ENCODE results near the gene STARD10. TPM values are rescaled to one million over a fixed set of nuclear protein-coding genes. Genes with fewer than 3 reads are reported as not detected.
"Not testable (repeated sequence)": the region's sequence is repeated elsewhere in the genome, so short reads cannot be mapped to it uniquely, and the experiment has no call there.

Gene STARD10
- total RNA-seq, 1 donor from 2014 or later = 42.3 TPM

DNA sequence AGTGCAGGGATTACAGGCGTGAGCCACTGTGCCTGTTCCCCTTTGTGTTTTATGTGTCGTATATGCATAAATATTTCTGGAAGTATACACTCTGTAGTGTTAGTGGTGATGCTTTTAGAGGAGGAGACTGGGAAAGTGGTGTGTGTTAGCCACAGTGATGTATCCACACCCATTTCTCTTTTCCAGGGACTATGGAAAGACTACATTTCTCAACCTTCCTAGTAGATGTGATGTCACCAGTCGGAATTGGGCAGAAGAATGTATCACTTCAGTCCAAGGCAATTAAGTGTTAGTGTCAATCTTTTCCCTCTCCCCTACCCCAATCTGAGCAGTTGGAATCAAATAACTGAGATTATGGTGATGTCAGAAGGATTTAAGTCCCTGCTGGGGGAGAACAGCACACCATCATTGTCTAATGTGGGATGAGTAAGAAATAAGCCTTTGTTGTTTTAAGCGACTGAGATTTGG lies 14.5 kb upstream of the STARD10 start:
- DNase-seq (ENCODE audit: low read depth, low spot score) = no peak

DNA sequence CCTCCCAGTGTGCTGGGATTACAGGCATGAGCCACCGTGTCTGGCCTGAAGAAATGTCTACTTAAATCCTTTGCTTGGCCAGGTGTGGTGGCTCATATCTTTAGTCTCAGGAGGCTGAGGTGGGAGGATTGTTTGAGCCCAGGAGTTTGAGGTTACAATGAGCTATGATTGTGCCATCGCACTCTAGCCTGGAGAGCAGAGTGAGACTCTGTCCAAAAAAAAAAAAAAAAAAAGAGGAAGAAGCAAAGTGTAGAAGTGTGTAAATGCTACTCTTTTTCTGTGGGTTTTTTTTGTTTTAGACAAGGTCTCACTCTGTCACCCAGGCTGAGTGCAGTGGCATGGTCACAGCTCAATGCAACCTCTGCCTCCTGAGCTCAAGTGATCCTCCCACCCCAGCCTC lies 13.9 kb upstream of the STARD10 start:
- DNase-seq (ENCODE audit: low read depth, low spot score) = no peak

DNA sequence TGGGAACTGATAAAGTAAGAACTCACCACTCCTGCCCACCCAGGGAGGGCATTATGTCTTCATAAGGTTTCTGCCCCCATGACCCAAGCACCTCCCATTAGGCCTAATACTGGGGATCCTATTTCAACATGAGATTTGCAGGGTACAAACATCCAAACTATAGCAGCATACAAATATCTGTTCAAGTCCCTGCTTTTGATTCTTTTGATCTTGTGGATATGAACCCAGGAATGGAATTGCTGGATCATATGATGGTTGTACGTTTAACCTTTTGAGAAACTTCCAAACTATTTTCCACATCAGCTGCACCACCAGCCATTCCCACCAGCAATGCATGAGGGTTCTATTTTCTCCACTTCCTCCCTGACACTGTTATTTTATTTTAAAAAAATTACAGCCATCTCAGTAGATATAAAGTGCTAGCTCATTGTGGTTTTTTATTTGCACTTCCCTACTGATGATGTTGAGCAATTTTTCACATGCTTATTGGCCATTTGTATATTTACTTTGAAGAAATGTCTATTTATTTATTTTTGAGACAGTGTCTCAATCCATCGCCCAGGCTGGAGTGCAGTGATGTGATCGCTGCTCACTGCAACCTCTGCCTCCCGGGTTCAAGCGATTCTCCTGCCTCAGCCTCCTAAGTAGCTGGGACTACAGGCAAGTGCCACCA lies 13.3 kb upstream of the STARD10 start:
- no peak for DNase-seq (ENCODE audit: low read depth, low spot score)

DNA sequence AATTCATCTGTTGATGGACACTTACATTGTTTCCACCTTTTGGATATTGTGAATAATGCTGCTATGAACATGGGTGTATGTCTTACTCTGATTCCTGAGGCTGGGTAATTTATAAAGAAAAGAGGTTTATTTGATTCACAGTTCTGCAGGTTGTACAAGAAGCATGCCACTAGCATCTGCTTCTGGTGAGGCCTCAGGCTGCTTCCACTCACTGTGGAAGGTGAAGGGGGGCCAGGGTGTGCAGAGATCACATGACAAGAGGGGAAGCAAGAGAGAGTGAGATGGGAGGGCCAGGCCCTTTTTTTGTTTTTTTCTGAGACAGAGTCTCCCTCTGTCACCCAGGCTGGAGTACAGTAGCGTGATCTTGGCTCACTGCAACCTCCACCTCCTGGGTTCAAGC lies 12.5 kb upstream of the STARD10 start:
- not testable (repeated sequence) for DNase-seq (ENCODE audit: low read depth, low spot score)

DNA sequence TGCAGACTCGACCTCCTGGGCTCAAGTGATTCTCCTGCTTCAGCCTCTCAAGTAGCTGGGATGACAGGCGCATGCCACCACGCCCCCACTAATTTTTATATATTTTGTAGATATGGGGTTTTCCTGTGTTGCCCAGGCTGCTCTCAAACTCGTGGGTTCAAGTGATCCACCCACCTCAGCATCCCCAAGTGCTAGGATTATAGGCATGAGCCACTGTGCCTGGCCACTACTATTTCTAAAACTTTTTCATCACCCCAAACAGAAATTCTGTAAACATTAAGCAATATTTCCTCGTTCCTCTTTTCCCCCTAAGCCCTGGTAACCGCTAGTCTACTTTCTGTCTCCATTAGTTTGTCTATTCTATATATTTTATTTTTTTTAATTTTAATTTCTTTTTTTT lies 11.4 kb upstream of the STARD10 start:
- DNase-seq (ENCODE audit: low read depth, low spot score) = no peak

DNA sequence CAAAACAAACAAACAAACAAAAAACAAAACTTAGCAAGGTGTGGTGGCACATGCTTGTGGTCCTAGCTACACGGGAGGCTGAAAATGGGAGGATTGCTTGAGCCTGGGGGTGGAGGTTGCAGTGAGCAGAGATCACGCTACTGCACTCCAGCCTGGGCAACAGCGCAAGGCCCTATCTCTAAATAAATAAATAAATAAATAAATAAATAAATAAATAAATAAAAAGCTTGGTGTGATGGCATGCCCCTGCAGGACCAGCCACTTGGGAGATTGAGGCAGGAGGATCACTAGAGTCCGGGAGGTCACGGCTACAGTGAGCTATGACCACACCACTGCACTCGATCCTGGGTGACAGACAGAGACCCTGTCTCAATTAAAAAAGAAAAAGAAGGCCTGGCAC lies 9.0 kb upstream of the STARD10 start:
- DNase-seq (ENCODE audit: low read depth, low spot score) = no peak

DNA sequence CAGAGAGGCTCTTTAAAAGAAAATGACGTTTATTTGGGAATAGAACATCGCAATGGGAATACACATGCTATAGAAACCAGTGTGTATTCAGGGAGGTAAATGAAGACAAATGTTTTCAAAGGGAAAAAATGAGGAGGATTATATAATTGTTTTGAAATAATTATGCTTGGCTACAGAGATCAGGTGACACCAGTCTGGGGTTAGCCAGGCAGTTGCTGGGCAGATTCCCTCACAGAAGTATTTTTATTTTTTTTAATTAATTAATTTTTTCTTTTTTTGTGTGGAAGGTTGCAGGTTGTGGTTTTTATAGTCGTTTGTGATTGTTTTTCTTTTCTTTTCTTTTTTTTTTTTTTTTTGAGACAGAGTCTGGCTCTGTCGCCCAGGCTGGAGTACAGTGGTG lies 5.6 kb upstream of the STARD10 start:
- no peak for DNase-seq (ENCODE audit: low read depth, low spot score)

DNA sequence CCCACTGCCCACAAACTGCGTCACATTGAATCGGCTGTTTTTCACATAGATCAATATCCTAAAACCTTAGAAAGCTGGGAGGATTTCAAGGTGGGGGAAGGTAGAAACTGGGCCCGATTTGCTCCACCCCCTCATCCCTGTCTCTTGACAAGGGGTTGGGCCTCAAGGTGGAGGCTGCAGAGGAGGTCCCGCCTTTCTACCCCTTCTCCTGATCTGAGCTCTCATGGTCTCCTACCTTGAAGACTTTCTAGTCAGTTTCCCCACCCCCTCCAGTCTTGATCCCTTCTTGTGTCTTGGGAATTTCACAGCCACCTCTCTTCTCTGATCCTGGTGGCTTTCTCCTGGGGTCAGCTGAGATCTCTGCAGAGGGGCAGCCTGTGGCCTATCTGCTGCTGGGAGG lies 4.5 kb upstream of the STARD10 start:
- DNase-seq (ENCODE audit: low read depth, low spot score) = no peak

DNA sequence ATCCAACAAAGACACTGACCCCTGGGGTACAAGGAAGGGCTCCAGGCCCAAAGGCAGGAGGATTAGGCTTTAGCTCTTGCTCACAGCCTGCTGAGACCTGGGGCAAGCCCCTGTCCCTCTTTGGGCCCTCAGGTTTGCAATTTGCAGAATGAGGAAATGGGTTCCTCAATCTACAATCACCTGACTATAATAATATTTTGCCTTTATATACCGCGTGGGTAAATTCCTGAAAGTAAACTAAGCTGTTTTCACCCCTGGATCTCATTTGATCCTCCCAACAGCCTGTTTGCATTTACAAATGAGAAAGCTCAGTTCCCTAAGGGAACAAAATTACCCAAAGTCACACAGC lies 797 bp downstream of the STARD10 start:
- DNase-seq (ENCODE audit: low read depth, low spot score) = no peak

DNA sequence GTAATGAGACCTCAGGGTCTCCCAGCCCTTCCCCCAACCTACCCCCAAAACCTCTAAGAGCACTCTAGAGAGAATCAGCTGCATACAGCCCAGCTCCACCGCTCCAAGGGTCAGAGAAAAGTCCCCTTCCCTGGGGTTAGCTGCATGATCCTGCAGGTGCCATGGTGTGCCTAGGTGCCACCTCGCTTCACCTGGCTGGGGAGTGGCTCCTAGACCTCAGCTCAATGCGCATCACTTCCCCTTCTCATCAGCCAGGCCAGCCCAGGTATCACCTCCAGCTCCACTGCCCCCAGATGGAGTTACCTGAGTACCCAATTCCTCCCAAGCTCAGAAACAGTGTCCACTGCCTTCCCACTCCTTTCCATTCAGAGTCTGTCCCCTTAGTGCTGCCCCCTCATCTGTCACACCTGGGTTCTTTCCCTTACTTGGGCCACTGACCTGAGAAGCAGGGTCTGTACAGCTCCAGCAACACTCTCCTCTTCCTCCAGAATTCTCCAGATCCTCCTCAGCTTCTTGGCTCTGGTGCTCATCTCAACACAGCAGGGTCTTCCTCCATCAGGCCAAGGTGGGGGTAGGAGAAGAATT lies 1.3 kb downstream of the STARD10 start:
- no peak for DNase-seq (ENCODE audit: low read depth, low spot score)

DNA sequence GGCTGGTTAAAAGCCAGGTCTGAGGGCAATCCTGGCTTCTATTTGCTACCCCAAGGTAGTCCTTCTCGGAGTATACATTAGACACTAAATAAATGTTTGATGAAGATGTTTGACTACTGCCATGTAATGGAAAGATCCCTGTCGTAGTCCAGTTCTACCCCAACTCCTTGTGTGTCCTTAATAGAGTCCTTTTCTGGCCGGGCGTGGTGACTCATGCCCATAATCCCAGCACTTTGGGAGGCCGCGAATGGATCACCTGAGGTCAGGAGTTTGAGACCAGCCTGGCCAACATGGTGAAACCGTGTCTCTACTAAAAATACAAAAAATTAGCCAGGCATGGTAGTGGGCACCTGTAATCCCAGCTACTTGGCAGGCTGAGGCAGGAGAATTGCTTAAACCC lies 2.6 kb downstream of the STARD10 start:
- not testable (repeated sequence) for DNase-seq (ENCODE audit: low read depth, low spot score)

DNA sequence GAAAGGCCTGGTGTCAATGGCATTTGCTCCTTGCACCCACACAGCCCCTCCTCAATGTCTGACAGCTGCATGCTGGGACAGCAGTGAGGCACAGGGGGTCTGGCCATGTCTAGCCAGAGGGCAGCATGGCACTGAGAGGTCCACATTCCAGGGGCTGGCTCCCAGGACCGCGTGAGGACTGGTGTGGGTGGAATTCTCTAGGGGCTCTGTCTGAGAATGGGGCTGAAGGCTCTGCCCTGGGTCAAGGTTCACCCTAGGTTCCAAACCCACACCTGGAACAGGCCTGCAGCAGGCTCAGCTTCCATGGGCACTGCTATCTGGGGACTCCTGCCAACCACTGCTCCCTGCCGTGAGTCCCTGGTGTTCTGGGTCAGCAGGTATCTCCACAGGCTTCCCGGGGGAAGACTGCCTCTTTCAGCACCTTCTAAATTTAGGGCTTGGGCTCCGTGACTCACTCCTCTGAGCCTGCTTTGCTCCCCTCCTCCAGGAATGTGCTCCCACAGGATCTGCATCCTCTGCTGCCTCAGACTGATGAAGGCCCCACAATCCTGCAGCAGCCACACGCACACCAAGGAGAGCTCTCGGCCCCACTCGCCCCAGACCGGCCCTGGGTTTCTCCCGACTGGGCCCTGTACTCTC lies 4.2 kb downstream of the STARD10 start:
- DNase-seq (ENCODE audit: low read depth, low spot score) = no peak

DNA sequence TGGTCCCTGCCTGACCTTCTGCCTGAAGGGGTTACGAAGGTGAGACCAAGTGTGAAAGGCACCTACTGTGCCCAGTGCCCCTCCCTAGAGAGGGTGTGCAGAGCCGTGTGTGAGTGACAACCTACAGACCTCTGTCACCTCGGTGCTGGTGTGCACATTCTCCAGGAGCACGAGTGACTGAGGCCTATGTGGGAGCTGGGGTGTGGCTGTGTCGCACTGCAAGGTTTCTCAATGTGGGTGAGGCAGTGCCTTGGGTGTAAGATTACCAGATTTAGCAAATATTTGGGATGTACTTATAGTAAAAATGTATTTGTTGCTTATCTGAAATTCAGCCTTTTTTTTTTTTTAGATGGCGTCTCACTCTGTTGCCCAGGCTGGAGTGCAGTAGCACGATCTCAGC lies 5.6 kb downstream of the STARD10 start:
- DNase-seq (ENCODE audit: low read depth, low spot score) = no peak

DNA sequence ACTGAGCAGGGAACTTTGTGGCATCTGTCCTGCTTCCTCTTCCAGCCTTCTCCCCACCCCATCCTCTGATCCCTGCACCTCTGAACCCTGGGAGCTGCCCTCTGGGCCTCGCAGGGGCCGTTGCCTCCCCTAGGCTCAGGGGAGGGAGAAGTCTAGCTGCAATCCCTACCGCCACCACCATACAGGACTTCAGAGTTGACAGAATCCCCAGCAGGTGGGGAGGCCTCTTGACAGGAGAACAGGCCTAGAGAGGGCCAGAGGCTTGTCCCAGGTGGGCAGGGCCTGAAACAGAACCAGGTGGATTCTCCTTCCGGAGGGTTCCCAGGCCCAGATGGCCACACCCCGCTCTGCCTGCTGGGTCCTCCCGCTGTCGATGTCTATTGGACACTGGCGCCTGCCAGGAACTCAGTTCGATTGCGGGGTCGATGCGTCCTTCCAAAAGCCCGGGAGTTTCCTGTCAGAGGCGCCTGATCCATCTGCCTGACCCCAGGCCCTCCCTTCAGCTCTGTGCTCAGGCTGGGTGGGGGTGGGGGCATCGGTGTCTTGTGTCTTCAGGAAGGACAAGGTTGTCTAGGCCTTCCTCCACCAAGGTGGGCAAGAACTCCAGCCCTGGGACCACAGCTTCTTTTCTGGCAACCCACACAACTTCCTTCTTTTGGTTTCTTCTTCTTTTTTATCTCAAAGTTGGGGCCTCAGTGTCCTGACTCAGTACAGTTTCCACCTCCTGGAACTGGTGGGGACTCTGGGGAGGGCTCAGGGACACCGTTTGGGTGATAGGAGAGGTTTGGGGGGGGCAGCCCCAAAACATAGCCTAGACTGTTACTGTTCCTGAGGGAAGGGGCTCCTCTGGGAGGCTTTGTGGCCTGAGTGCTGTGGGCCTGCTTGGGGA lies 6.4 kb downstream of the STARD10 start:
- DNase-seq (ENCODE audit: low read depth, low spot score) = no peak

DNA sequence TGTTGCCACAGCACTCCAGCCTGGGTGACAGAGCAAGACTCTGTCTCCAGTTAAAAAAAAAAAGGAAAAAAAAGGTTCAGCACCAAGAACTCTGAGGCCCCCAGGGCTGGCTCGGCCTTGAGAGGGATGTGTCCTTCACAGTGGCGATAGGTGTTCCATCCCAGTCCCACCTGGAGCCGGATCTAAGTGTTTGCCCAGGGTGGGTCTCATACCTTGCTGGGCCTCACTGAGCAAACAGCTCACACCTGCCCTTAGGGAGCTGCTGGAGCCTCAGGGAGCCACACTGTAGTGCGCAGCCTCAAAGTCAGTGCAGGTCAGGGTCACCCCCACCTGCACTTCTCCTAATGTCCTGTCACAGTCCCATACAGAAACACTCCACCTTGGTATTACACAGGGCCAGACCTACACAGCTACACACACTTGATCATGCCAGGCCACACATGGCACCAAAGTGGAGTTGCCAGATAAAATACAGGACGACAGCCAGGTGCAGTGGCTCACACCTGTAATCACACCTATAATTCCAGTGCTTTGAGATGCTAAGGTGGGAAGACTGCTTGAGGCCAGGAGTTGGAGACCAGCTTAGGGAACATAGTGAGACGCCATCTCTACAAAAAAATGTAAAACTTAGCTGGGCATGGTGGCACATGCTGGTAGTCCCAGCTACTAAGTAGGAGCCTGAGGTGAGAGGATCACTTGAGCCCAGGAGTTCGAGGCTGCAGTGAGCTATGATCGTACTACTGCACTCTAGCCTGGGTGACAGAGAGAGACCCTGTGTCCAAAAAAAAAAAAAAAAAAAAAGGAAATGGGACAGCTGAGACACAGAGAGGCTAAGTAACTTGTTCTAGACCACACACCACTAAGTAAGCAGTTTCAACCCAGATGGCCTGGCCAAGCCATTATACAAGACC lies 7.3 kb downstream of the STARD10 start:
- DNase-seq (ENCODE audit: low read depth, low spot score) = no peak

DNA sequence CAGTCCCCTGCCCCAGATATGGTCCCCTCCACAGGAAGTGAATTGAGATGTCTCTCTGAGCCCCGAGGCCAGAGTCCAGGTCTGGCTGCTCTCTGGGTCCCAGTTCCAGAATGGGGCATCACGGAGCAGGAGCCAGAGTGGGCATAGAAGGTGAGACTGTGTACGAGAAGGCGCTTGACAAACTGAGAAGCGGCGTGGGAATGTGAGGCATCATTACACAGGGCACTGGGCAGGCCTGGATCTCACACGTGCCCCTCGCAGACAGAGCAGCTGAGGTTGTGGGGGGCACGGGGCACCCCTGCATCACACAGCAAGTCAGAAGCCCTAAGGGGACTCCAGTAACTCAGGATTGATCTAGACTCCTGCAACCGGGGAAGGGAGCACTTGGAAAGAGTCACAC lies 9.2 kb downstream of the STARD10 start:
- DNase-seq (ENCODE audit: low read depth, low spot score) = no peak

DNA sequence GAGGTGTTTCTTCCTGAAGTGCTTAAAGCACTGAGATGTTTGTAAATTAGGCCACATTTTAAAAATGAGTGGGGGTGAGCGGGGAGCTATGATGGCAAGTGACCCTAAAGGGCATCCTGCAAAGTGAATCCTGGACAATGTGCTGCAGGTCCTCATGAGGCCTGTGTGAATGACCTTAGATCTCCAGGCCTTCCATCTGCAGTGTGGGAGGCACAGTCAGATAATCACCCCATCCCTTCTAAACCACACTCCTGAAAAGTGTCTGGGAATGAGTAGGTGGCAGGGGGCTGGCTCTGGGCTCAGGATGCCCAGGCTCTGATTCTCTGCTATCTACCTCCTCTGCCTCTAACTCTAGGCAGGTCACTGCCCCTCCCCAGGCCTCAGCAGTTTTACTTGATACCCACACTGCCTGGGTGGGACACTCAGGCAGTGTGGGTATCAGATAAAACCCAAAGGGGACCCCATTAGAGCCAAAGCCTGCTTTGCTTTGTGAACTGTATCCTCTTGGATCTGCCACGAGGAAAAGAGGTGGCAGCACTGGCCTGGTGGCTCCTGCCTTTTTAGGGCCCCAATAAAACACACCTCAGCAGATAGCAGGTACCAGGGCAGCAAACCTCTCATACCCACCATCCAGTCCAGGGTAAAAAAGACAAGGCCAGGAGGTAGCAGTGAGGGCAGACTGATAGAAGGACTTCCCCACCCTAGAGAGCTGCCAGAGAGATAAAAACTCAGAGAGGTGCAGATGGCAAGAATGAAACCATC lies 10.5 kb downstream of the STARD10 start:
- no peak for DNase-seq (ENCODE audit: low read depth, low spot score)

DNA sequence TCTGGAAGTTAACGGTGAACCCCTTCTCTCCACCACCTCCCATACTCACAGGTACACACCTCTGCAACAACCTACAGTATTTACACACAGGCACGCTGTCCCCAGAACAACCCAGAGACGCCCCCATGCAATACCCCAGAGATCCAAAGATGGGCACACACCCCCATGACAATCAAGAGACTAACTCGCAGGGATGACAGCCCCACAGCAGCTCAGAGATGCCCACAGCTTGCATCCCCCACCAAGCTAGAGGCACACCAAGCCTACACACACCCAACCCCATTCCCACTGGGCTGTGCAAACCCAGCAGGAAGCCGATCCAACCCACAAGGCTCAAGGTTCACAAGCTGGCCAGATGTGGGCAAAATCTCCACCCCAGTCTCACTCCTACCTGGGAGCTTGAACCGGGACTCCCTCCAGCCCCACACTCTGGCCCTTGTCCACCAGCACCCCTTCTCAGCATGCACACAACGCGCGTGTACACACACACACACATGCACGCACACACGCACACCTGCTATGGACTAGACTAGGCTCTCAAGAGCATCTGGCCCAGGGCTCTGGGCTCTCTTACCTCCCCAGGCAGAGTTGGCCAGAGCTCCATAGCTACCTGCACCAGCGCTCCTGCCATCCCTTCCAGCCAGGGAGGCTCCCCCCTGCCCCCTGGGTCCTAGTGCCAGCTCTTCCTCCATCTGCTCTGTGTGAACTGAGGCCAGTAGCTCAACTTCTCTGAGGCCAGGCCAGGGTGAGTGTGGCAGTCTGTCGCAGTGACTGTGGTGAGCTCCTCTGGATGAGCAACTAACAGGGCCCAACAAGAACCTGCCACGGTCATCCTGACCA lies 11.5 kb downstream of the STARD10 start:
- DNase-seq (ENCODE audit: low read depth, low spot score) = no peak

DNA sequence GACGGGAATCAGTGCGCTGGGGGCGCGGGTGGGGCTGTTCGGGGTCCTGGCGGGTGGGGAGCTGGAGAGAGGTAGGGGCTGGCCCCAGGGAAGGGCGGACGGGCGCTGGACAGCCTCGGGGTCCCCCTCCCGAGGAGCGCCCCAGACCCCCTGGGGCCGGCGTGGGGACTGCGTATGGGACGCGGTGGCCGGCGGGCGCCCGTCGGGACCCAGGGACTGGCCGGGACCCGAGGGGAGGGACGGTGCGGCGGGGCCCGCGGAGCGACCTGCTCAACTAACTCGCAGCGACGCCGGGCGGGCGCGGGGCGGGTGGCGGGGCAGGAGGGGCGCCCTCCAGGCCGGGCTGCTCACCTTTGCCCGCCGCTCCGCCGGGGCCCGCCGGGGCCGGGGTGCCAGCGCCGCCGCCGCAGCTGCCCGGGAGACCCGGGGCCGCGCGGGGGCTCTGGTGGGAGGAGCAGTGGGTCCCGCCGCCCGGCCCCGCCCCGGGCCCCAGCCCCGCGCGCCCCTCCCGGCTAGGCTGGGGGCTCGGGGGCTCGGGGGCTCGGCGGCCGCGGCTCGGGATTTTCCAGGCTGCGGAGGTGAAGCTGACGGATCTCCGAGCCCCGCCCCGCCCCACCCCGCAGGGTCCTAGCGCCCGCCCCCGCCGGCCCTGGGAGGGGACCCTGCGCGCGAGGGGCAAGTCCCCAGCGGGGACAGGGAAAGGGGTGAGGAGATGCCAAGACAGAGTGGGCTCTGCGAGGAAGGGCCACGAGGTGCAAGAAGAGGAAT lies 12.3 kb downstream of the STARD10 start:
- no peak for DNase-seq (ENCODE audit: low read depth, low spot score)
